ENCODE results near the gene CDH23.
A peak's percentile ranks its signal among the peaks of the same experiment; 100 is the strongest.

CDH23 gene

DNA sequence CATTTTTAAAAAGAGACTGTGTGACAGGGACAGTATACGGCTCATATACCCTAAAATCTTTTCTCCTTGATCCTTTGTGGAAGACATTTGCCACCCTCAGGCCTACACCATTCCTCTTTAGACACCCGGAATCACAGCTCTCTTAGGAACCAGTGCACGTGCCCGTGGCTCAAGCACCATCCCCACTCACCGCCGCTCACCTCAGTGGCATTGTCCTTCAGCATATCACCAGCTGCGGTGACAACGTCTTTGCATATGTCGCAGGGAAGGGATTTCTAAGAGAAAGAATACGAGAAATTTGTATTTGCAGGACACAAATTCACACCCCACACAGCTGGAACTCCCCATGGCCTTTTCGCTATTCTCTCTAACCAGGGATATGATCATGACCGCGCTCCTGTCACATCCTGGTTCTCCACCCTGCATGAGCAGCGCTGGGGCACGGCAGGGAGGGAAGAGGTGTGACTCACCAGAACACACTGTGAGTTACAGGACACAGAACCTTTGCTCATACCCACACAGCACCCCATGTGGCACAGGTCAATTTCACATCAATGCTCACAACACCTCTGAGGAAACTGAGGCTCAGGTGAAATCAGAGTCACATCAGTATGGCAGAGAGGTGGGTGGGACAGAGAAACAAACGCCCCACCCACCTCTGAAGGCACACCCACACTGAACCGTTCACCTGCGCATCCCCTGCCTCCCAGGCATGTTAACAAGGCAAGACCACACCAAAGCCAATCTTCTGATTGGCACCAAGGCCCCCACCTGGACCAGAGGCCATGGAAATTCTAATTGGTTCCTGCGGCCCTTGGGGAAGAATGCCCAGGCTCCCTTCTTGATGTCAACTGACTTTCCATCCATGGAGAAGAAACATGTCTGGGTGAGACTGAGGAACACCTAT lies 435.2 kb downstream of the CDH23 start:
- DNase-seq, result no peak

DNA sequence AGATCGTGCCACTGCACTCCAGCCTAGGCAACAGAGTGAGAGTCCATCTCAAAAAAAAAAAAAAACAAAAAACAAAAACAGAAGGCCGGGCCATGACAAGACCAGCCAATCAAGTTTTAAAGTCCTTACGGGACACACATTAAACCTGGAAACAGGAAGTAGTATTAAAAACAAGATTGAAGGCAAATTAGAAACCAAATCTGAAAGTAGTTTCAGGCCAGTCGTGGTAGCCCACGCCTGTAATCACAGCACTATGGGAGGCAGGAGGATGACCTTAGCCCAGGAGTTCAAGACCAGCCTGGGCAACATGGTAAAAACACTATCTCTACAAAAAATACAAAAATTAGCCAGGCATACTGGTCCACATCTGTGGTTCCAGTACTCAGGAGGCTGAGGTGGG lies 436.2 kb downstream of the CDH23 start:
- no peak for DNase-seq

DNA sequence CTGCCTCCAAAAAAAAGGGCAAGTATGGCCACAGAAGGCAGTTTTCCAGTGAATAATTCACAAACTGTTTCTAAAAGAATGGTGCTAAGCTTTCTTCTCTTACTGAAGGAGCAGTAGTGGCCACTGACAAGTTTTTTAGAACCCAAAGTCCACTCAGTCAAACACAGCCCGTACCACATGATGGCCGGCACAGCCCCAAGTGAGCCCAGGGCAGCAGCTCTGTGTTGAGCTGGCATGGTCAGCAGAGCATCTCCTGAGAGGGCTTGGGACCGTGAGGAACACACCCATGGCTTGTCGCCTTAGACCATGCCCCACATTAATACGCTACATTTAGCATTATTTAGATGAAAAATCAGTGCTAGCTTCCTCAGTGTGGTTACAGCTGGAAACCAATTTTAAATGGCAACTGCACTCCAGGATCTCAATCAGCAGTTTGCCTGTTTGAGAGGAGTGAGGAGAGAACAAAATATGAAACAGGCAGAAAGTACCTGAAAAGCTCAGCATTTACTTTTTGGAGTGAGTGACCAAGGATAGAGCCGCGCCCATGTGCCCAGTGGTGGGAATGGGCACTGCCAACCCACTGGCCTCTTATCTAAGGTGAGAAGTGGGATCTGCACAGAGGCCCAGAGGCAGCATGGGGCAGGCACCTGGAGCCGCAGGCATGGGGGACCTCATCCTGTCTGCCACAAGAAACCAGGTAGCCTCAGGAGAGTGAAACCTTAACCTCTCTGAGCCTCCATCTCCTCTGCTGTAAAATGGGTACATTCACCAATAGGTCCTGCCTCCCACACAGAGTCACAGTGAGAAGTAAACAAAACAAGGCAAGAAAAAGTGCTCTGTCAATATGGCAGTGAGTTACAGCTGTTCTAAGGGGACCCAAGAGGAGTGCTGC lies 437.0 kb downstream of the CDH23 start:
- no peak for DNase-seq

DNA sequence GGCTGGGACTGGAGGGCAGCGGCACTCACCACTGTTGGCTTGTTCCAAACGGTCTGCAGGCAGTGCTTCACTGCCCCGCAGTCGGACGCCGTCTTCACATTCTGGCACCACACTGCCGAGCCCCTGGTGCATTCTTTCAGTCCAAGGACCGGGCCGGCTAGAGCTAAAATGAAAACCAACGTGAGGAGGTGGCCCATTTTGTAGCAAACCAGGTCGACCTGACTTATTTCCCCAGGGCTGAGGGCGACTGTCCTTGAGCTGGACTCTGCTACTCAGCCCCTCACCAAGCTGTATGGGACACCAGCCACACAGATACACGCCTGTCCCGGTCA lies 437.6 kb downstream of the CDH23 start:
- no peak for DNase-seq

DNA sequence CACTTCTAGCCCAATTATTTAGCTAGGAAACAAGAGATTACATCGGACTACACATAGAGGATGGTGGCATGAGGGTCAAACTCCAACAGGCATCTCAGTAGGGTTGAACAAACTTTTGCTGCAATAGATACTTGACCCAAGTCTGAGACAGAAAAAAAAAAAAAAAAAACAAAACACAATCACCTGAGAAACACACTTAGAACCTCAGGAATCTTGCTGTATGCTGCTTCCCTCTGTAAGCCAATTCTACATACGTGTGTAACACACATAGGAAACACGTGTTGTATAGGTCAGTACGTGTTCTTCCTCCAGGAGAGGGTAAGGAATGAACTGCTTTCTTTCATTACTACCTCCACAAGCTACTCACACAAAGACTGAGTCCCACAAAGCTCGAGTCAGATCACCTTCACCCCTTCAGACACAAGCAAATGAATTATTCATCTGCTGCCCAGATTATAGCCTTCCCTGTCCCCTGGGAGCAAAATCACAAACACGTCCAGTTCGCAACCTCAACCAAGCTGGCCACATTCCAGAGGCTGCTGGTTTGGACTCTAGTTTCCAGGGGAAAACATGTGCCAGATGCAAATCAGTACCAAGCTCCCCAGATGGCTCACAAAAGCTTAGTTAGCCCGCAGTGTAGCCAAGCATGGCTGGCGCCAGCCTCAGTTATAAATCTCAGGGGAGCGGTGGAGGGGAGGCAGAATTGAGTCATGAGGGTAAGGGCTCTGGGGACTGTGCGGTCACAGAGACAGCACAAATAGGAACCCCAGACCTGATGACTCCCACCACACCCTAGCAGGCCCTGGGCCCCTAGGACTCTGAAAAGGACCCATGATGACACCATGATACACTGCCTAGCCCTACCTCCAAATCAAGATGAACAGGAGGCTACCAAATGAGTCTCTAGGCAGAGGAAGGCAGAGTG lies 439.2 kb downstream of the CDH23 start:
- DNase-seq, result peak; percentile 90

DNA sequence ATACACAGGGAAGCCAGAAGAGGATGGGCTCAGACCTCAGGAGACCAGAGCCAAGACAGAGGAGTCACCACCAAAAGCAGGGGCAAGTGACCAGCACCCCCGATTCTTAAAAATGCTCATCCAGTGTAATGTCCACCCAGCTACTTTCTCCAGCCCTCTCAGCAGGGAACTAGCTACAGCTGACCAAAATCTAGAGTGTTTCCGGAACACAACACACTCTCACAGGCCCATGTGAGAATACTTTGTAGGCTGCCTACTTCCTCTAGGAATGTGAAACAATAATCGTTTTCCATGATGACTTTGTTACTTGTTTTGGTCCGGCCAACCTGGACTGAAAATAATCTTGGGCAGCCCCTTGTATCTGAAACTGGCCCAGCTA lies 439.9 kb downstream of the CDH23 start:
- DNase-seq, result no peak

DNA sequence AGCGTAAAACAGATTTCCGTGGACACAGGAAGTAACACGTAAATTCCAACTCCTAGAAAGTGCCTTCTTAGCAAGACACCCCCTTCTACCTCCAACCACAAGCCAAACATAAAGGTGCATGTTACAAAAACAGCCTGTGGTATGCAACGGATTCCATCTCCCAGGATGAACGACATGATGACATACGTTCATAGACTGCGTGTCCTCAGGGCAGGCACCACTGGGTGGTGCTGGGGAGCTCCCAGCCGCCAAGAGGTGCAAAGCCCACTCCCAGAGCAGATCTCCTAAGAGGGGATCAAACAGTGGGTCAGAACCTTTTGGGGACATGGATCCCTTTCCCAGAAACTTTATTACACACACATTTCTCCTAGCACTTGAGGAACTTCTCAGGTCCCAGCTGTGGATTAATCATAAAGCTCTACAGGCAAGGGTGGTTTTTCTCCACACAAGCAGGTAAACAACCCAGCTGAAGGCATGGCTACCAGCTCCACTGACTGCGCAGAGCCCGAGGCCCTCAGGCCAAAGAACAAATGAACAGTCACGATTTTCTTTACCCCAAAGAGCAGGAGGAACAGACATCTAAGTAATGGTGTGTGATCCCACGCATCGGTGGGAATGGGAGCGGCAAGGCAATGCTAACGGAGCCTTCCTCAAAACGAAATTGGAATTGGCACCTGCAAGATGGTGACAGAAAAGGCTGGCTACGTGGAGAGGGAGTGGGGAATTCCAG lies 440.5 kb downstream of the CDH23 start:
- no peak for DNase-seq

DNA sequence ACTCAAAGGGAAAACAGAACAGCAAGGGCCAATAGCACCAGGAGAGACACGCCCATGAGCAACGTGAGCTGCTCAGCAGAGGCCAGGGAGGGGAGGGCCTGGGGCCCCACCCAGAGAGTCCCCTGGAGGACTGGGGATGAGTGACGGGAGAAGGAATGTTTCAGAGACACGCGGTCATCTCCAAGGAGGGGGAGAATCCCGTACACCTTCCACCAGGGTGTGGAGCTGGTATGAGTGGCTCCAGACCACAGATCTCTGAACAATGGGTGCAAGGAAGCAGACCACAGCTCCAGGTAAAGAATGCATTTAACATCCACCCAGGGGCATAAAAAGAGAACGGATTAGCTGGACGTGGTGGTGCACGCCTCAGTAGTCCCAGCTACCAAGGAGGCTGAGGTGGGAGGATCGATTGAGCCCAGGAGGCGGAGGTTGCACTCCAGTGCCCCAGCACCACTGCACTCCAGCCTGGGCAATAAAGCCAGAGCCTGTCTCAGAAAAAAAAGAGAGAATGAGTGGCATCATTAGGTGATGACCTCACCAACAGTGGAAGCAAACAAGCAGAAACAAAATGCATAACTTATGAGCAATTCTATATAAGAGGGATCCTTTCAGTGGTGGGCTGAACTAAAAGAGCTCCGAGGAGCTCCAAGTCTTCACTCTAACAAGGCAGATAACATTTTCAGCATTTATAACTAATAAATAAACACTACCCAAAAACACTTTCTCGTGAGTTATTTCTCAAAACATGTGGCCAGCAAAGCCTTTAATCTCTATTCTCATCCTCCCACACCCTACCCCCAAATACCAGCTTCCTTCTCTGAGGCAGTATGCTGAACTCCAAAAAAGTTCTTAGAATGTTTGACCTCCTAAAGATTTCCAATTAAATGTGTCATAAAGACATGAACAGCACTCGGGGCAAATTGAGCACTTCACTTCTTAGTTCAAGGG lies 441.8 kb downstream of the CDH23 start:
- no peak for DNase-seq

DNA sequence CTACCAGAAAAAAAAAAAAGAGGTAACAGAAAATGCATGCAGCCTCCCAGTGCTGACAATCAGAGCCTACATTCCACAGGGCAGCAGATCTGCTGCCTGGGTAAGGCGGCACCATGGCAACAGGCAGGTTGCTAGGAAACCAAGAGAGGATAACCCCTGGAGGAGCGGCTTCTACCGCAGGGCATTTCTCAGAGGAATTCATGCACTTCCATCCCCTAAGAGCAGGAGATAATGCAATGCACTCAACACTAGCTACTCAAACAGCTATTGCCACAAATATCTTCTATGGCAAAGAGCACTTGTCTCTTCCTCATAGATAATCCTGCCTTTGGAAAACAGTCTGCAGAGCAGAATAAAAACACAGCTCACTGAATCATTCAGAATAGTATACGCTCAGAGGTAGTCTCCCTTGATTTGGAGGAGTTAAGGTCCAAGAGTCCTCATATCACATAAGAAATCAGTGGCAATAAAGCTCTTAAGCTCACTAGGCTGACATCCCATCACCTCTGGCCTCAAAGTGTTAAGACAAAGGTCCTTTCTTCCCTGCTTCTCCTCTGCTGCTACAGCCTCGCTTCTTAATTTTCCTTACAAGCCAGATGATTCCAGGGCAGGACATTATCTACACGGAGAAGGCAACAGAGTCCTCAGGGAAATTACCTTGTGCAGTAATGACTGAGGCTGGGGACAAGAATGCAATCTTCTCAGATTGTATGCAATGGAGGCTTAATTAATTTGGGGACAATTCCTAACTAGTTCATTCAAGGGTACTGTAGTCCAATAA lies 443.6 kb downstream of the CDH23 start:
- DNase-seq, result peak; percentile 44

DNA sequence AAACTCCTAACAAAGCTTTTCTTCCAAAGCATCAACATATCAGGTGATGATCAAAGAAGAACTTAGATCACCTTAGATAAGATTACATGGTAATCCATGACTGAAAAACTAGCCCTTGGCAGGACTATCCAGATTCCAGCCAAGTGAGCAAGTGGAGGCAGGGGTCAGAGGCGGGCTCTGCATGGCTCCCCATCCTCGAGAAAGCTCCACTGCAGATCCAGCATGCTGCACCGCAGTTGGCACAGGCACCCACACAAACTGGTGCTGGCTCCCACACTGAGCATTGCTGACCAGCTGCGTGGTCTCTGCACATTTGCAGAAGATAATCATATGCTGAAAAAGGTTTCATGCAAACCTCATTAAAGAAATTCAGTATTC lies 444.2 kb downstream of the CDH23 start:
- DNase-seq, result no peak

DNA sequence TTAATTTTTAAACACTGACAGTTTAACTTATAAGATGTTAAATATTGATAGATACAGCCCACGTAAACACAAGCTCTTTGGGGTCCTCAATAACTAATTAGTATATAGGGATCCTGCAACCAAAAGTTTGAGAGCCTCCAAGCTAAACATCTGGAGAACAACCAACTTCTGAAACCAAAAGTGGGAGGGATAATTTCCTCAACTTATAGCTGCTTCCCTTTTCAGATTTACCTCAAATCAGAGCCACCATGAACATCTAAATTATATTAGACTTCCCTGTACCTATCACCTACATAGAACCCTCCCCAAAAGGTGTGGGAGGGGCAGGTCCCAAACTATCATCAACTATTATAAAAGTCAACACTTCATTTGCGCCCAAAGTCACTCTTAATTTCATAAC lies 445.7 kb downstream of the CDH23 start:
- no peak for DNase-seq

DNA sequence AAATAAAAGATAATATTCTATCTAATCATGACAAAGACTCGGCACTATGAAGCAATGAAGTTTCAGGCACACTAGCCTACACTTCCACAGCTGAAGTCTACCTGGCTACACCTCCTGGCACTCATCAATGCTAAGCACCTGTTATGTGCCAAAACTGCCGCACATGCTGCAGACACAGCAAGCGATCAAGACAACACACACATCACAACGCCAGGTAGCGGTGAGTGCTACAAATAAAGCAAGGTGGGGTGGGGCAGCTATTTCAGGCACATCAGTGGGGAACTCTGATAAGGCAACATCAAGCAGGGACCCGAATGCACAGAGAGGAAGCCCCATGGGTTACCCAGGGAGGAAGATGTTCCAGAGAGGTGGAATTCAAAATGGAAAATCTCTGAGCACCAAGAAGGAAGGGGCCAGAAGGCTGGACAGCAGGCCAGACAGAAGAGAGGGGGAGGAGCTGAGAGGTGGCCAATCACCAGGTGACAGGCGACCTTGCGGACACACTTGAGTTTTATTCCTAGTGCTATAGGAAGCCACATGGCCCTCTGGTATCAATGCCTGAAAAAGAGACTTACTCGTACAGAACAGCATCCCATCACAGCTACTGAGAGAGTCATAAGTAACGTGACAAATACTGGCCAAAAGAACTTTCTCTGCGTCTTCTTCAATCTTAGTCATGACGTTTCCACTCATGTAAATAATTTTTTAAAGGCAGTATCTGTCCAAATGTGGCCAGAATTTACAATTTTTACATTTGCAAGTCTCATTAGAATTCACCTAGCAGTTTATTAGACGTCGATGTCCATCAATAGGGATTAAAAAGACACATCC lies 446.4 kb downstream of the CDH23 start:
- no peak for DNase-seq

DNA sequence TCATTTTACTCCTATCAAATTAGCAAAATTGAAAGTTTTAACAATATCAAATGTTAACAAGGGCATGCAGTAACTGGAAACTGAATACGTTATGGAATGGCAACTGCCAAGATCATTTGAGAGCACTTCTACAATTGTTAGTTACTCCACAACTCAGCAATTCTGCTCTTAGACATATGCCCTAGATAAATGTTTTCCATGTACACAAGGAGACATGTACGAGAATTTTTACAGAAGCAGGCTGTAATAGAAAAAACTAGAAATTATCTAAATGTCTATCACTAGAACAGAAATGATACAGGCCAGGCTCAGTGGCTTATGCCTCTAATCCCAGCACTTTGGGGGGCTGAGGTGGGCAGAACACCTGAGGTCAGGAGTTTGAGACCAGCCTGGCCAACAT lies 447.4 kb downstream of the CDH23 start:
- DNase-seq, result no peak

DNA sequence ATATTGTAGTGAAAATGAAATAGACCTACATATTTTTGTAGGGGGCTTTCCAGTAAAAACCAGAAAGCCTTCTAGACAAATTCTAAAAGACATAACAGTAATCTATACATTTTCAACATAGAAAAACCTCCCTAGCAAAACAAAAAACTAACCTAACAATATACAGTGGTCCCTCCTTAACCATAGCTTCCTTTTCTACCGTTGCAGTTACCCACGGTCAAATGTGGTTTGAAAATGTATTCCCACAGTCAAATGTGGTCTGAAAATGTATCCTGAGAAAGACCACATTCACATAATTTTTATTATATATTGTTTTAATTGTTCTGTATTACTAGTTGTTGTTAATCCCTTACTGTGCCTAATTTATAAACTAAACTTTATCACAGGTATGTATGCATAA lies 448.0 kb downstream of the CDH23 start:
- no peak for DNase-seq

DNA sequence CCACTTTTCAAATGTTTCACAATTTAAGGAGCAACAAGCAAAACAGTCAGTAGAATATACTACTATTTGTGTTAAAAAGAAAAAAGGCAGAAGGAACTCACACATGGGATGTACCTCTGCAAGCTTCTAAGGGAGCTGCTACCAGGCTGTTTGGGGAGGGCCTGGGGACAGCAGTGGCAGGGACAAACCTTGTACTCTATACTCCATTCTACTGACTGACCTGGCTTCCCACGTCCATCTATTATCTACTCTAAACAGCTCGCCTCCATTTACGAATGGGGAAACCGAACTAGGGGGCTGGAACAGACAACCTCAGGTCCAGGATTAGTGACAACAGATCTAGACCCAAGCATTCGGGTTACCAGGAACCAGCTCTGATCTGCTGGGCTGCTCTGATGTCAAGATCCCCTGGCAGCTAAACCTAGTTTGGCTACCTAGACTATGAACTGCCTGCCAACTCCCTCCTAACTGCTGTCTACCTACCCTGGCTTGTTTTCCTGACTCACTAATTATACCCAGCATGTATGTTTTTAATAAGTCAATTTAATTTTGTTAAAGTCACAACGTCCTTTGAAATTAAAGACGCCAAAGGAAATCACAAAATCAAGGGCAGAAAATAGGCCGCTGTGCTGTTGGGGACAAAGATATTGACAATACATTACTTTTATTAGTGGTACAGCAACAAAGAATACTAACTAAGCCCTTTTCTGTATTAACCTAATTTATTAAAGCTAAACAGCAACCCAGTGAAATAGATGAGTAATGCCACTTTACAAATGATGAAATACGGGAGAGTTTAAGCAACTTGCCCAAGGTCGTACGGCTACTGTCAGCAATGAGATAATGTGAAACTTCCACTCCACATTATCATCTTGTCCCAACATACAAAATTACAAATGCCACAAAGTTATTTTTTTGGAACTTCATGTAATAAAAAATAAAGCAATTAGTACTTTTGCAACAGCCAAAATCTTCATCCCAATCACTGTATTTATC lies 449.0 kb downstream of the CDH23 start:
- no peak for DNase-seq

DNA sequence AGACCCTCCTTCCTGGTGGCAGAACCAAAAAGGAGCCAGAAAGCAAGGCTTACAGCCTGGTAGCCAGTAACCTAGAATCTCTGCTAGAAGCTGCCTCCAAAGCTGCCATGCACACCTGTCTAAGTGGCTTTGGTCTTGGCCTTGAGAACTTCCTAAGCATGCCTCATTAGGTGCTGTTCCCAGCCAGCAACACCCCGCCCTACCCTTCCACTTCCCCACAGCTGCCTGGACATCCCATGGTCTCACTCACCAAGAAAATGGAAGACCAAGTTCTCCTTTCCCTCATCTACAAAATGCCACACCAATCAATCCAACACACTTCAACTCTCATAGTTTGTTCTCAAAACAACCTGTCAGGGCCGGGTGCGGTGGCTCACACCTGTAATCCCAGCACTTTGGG lies 450.1 kb downstream of the CDH23 start:
- DNase-seq, result no peak

DNA sequence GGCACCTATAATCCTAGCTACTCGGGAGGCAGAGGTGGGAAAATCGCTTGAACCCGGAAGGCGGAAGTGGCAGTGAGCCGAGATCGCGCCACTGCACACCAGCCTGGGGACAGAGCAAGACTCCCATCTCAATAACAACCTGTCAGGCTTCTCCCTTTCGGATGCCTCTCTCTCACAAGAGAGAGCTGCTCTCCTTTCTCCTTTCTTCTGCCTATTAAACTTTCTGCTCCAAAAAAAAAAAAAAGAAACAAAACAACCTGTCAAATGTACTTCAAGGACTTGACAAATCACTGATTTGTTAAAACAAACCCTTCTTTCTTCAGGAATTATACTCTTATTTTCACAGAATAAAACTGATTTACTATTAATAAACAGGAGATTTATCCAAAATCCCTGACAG lies 450.7 kb downstream of the CDH23 start:
- DNase-seq, result no peak
